ENCODE results near the gene GARIN5A. TPM values are rescaled to one million over a fixed set of nuclear protein-coding genes. Genes with fewer than 3 reads are reported as not detected.

The GARIN5A gene
- total RNA-seq, 4 donors from 2014 or later, result 0.53 to 2.0 (median 1.5) TPM

DNA sequence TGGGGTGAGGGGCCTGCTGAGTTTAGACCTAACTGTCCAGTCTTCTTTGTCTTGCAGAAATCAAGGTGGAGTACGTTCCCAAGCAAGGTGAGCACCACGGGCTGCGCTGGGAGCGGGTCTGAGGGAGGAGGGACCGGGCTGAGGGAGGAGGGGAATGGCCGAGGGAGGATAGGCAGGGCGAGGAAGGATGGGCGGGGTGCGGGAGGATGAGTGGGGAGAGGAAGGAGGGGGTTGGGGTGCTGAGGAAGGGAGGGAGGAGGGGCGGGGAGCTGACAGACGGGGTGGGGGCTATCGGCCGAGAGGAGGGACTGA, 25.5 kb downstream of the GARIN5A start:
- no peaks in the 10 kb centered on the region for H3K36me3 ChIP-seq
- no peak for TF ChIP-seq POLR2A (IDR thresholded peaks at IDR 0.05)
- TF ChIP-seq CTCF (IDR thresholded peaks at IDR 0.05), result no peak

GRCh38 chr19:50450369-50451222, 26.1 kb downstream of the GARIN5A start:
- TF ChIP-seq CTCF (IDR thresholded peaks at IDR 0.05) (no peak), POLR2A (IDR thresholded peaks at IDR 0.05) (no peak)
- Histone ChIP-seq H3K9me3 (no peaks in the 10 kb centered on the region), H3K27ac (no peak overlapping the region), H3K4me3 (no peak overlapping the region), H3K36me3 (no peaks in the 10 kb centered on the region), H3K4me1 (no peaks in the 10 kb centered on the region), H3K27me3 (peaks cover 0 to 24% (median 0%) of the 10 kb centered on the region in 4 donors)
- no peak for DNase-seq
- intact Hi-C loops (cut with DNase I), result no loop called here
- WGBS, 2 donors, result 50 to 70% methylated on average over 10 to 22 of the region's 30 CpGs

More for the DNA sequence above, 25.5 kb downstream of the GARIN5A start:
- no peaks in the 10 kb centered on the region for H3K4me1 ChIP-seq
- no peaks in the 10 kb centered on the region for H3K9me3 ChIP-seq
- intact Hi-C loops (cut with DNase I), result no loop called here
- WGBS, 2 donors, result 52 to 53% methylated on average over 2 to 6 of the region's 13 CpGs
- no peak overlapping the region for H3K27ac ChIP-seq
- peaks cover 0 to 24% (median 0%) of the 10 kb centered on the region in 4 donors for H3K27me3 ChIP-seq
- no peak for DNase-seq
- H3K4me3 ChIP-seq, result no peak overlapping the region

DNA sequence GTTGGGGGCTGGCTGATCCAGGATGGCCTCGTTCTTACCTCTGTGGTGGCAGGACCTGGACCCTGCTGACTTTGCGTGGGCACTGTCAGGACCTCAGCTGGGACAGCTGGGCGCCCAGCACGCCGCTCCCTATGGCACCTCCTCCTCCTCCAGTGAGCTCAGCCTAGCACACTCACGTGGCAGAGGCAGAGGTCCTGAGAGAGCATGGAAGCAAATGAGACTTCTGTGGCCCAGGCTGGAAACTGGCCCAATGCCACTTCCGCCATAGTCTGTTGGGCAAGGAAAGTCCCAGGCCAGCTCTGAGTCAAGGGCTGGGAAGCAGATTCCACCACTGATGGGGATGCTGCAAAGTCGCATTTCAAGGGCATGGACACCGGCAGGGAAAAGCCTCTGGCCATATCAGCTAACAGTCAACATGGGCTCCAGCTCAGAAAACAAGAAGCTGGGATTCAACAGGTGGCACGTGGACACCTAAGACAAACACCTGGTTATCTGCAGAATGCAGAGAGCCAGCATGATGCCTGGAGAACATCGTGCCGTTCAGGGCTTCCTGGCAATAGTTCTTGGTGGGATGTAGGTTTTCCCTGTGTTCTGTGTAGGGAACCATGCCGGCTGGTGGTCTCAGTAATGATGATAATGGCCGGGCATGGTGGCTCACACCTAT, 27.3 kb downstream of the GARIN5A start:
- H3K27me3 ChIP-seq, result peaks cover 0 to 19% (median 0%) of the 10 kb centered on the region in 4 donors
- H3K36me3 ChIP-seq, result no peaks in the 10 kb centered on the region
- DNase-seq, result no peak
- WGBS, 2 donors, result 0 to 45% methylated on average over 1 to 4 of the region's 14 CpGs
- H3K4me1 ChIP-seq, result no peaks in the 10 kb centered on the region
- H3K9me3 ChIP-seq, result no peaks in the 10 kb centered on the region
- intact Hi-C loops (cut with DNase I), result no loop called here
- no peak overlapping the region for H3K4me3 ChIP-seq
- H3K27ac ChIP-seq, result no peak overlapping the region
- TF ChIP-seq CTCF (IDR thresholded peaks at IDR 0.05) (no peak), POLR2A (IDR thresholded peaks at IDR 0.05) (no peak)

- WGBS, 2 donors, result 86% methylated on average over 9 of the region's 10 CpGs
- DNase-seq, result no peak
- H3K36me3 ChIP-seq, result no peaks in the 10 kb centered on the region
- no peak overlapping the region for H3K27ac ChIP-seq
- H3K4me1 ChIP-seq, result no peaks in the 10 kb centered on the region
- TF ChIP-seq CTCF (IDR thresholded peaks at IDR 0.05) (no peak), POLR2A (IDR thresholded peaks at IDR 0.05) (no peak)
- no peaks in the 10 kb centered on the region for H3K9me3 ChIP-seq
- H3K4me3 ChIP-seq, result no peak overlapping the region
- H3K27me3 ChIP-seq, result peaks cover 0 to 19% (median 0%) of the 10 kb centered on the region in 4 donors
- intact Hi-C loops (cut with DNase I), result no loop called here
Observed at GRCh38 chr19:50447750-50448149, 28.9 kb downstream of the GARIN5A start.

DNA sequence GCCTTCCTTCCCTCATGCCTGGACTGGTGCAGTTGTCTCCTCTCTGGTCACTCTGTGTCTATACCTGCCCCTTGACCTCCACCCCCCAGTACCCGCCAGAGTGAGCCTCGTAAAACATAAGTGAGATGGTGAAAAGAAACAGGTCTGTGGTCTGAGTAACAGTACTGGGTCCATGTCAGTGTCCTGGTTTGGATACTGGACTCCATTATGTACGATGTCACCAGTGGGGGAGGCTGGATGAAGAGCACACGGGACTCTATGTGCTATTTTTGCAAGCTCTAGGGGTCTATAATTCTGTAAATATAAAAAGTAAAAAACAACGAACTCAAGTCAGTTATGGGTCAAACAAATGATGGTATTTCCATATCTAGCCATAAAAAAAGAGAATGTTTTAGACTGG, 29.6 kb downstream of the GARIN5A start:
- no peak for DNase-seq
- 72 to 81% methylated on average over 5 of the region's 5 CpGs for WGBS, 2 donors
- H3K4me1 ChIP-seq, result no peaks in the 10 kb centered on the region
- intact Hi-C loops (cut with DNase I), result no loop called here
- TF ChIP-seq CTCF (IDR thresholded peaks at IDR 0.05) (no peak), POLR2A (IDR thresholded peaks at IDR 0.05) (no peak)
- no peak overlapping the region for H3K4me3 ChIP-seq
- H3K27ac ChIP-seq, result no peak overlapping the region
- H3K27me3 ChIP-seq, result peaks cover 0 to 19% (median 0%) of the 10 kb centered on the region in 4 donors
- H3K36me3 ChIP-seq, result no peaks in the 10 kb centered on the region
- no peaks in the 10 kb centered on the region for H3K9me3 ChIP-seq
